GM12864 (cell line): ENCODE results near the gene TSPAN2.

Experiments used
- DNase-seq: peaks from one replicate; pipeline ENCODE4 v3.0.0-alpha.2; 2011; ENCODE audit warnings: low read depth
- H3K4me3 ChIP-seq: 2 replicates; pipeline ENCODE4 v1.5.1; 2011; ENCODE audit warnings: mild to moderate bottlenecking, low read depth, low read length, control low read depth
- CTCF ChIP-seq: IDR thresholded peaks from 2 replicates; pipeline ENCODE4 v1.5.1; 2011; ENCODE audit warnings: low read depth, mild to moderate bottlenecking, moderate library complexity, low read length, control low read depth, inconsistent platforms; ENCODE audit errors: missing control alignments

The TSPAN2 gene

DNA sequence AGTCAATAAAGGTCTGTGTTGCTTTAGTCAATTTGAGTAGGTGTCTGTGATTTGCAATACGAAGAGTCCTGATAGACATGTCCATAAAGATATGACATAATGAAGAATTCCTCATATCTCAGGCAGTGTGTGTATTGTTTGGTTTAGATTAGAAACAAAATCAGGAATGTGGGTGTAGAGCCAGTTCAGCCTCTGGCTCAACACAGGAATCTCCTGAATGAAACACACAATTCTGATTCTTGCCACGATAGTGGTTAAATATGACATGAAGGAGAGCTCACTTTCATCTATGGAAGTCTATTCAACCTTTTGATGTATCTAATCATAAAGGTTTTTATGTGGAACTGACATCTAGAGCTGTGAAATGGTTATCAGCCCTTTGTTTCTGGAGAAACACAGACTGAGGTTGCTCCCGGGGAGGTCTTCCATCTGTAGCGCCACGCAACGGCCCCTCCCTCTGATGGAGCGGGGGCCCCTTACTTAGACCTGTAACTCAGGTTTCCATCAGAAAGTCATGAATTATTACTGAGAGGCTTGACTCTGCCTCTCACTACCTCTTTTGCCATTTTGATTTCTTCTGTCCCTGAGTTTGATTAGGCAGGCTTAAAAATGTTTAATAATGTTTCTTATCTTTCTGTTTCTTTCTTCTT lies 19.5 kb downstream of the TSPAN2 start:
- H3K4me3 ChIP-seq, result no peak overlapping the region
- TF ChIP-seq CTCF, result no peak
- DNase-seq, result no peak

GRCh38 chr1:115068826-115069585 lies 20.3 kb downstream of the TSPAN2 start:
- no peak for TF ChIP-seq CTCF
- no peak overlapping the region for H3K4me3 ChIP-seq
- DNase-seq, result no peak

DNA sequence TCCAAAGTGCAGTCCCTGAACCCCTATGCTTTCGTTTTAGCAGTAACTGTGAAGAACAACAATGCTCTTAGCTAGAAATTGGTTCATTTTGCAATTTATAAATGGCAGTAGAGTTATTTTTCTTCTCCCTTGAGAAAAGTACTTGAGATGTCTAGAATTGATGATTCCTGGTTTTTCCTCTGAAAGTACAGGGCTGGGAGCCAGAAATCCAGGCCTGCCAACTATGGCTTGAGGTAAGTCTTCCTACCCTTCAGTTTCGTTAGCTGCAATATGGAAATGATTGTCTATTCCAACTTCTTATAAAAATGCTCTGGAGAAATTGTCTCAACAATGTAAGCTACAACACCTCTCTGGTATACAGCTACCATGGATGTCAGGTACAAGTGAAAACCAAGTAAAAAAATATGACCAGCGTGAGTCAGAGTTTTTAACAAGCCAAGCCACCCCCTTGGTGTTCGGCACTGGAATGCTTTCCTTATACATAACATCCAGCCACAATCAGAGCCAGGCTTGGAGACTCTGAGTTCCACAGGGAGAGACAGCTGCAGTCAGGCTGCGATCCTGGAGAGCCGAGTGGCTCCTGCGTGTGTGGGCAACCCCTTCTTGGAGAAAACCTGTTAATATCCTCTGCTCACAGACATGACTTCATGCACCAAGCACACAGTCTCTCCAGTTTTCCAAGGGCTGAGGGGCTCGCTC lies 22.0 kb downstream of the TSPAN2 start:
- no peak overlapping the region for H3K4me3 ChIP-seq
- DNase-seq, result no peak
- TF ChIP-seq CTCF, result no peak

- no peak for TF ChIP-seq CTCF
- no peak for DNase-seq
- H3K4me3 ChIP-seq, result no peak overlapping the region
Measured at GRCh38 chr1:115065021-115065420, 24.3 kb downstream of the TSPAN2 start.

DNA sequence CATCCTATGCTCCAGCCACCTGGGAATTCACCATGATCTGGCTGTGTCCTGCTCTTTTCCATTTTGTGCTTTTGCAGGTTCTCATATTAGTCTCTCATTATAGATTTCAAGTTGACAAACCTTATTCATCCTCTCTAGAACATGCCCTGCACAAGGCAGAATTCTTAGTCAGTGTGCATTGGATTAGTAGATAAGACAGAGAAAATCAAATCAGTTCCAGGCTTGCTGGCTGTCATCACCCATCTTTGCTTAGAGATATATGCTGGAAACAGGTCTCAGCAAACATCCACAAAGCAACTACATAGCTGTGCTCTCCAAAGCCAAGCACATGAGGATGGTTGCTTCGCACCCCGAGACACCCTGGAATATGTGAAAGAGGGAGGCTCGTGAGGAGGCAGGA lies 24.8 kb downstream of the TSPAN2 start:
- TF ChIP-seq CTCF, result no peak

DNA sequence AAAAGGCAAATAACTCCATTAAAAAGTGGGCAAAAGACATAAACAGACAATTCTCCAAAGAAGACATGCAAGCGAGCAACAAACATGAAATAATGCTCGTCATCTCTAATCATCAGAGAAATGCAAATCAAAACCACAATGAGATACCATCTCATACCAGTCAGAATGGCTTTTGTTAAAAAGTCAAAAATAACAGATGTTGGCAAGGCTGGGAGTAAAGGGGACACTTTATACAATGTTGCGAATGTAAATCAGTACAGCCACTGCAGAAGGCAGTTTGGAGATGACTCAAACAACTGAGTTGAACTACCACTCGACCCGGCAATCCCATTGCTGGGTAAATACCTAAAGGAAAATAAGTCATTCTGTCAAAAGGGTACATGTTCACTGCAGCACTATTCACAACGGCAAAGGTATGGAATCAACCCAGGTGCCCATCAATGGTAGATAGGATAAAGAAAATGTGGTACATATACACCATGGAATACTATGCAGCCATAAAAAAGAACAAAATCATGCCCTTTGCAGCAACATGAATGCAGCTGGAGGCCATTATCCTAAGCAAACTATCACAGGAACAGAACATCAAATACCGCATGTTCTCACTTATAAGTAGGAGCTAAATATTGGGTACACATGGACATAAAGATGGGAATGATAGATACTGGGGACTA lies 25.9 kb downstream of the TSPAN2 start:
- no peak overlapping the region for H3K4me3 ChIP-seq
- no peak for DNase-seq
- no peak for TF ChIP-seq CTCF

More for the DNA sequence above, 24.8 kb downstream of the TSPAN2 start:
- no peak for DNase-seq
- H3K4me3 ChIP-seq, result no peak overlapping the region
